IMR-90 (cell line): ENCODE results near the gene UCHL5. TPM values are rescaled to one million over a fixed set of nuclear protein-coding genes. Genes with fewer than 3 reads are reported as not detected.

Experiments used
- ATAC-seq: fragments of 200-7000 bp; cut with Tn5 transposase; 2 replicates; pipeline ENCODE4 v1.9.1; 2020; ENCODE audit warnings: low read depth, mild to moderate bottlenecking, moderate library complexity
- BruUV-seq: library from RNA; stranded (reverse); fragments of 400-500 nt; replicated peaks from 2 replicates; lab custom pipeline; 2021; lab: Mats Ljungman, UMichigan
- CTCF ChIA-PET: fragments of 300-600 bp; formaldehyde crosslinking; extraction: SDS; loops from one replicate; lab custom pipeline; 2021; ENCODE audit warnings: antibody characterized with exemption; lab: Yijun Ruan, JAX
- POLR2A ChIA-PET: fragments of 300-600 bp; sonication (Branson Sonifier 250); formaldehyde crosslinking; loops from one replicate; lab custom pipeline; 2022; ENCODE audit warnings: antibody characterized with exemption; ENCODE audit not compliant: unreplicated experiment; lab: Charles Lee
- DNase-seq: peaks from one replicate; pipeline ENCODE4 v3.0.0; 2013
- H2AFZ ChIP-seq: replicated peaks from 2 replicates; pipeline ENCODE3; 2013; ENCODE audit warnings: low read length, mild to moderate bottlenecking; ENCODE audit not compliant: poor library complexity
- H2AK5ac ChIP-seq: 2 replicates; pipeline ENCODE4 v1.6.1; 2013; ENCODE audit warnings: low read depth, low read length, inconsistent platforms
- H2AK9ac ChIP-seq: replicated peaks from 2 replicates; pipeline ENCODE3; 2013; ENCODE audit warnings: mild to moderate bottlenecking, low read depth, low read length, moderate library complexity; ENCODE audit not compliant: poor library complexity
- H2BK120ac ChIP-seq: 2 replicates; pipeline ENCODE4 v1.6.1; 2013; ENCODE audit warnings: low read depth, low read length, inconsistent platforms
- H2BK15ac ChIP-seq: 3 replicates; pipeline ENCODE4 v1.6.1; 2013; ENCODE audit warnings: low read depth, low read length, inconsistent platforms
- H2BK20ac ChIP-seq: 2 replicates; pipeline ENCODE4 v1.6.1; 2013; ENCODE audit warnings: low read depth, mild to moderate bottlenecking, inconsistent platforms, low read length, moderate library complexity
- H2BK5ac ChIP-seq: 2 replicates; pipeline ENCODE4 v1.6.1; 2013; ENCODE audit warnings: mild to moderate bottlenecking, low read depth, low read length, inconsistent platforms; ENCODE audit not compliant: poor library complexity, severe bottlenecking
- H3K14ac ChIP-seq: replicated peaks from 2 replicates; pipeline ENCODE4 v1.6.1; 2013; ENCODE audit warnings: low read depth, low read length, inconsistent platforms
- H3K18ac ChIP-seq: 2 replicates; pipeline ENCODE4 v1.6.1; 2013; ENCODE audit warnings: low read depth, low read length, control low read depth
- H3K23ac ChIP-seq: 2 replicates; pipeline ENCODE4 v1.6.1; 2013; ENCODE audit warnings: low read depth, low read length, inconsistent platforms
- H3K27ac ChIP-seq: 2 replicates; pipeline ENCODE4 v1.5.1; 2013; ENCODE audit warnings: mild to moderate bottlenecking, control low read depth, low read length; ENCODE audit not compliant: insufficient read depth
- H3K27me3 ChIP-seq: 2 replicates; pipeline ENCODE4 v1.6.1; 2013; ENCODE audit warnings: low read length; ENCODE audit not compliant: control insufficient read depth, insufficient read depth
- H3K36me3 ChIP-seq: 2 replicates; pipeline ENCODE4 v1.6.1; 2013; ENCODE audit warnings: low read length, mixed read lengths; ENCODE audit not compliant: control insufficient read depth, insufficient read depth
- H3K4ac ChIP-seq: 2 replicates; pipeline ENCODE4 v1.6.1; 2013; ENCODE audit warnings: low read depth, low read length, inconsistent platforms
- H3K4me1 ChIP-seq: 2 replicates; pipeline ENCODE4 v1.6.1; 2013; ENCODE audit warnings: low read length, mixed read lengths; ENCODE audit not compliant: control insufficient read depth, insufficient read depth
- H3K4me2 ChIP-seq: 2 replicates; pipeline ENCODE4 v1.6.1; 2013; ENCODE audit warnings: low read depth, mild to moderate bottlenecking, control low read depth, low read length, moderate library complexity
- H3K4me3 ChIP-seq: 2 replicates; pipeline ENCODE4 v1.5.1; 2013; ENCODE audit warnings: low read depth, mild to moderate bottlenecking, control low read depth, low read length, moderate library complexity; ENCODE audit not compliant: insufficient read depth
- H3K56ac ChIP-seq: 2 replicates; pipeline ENCODE4 v1.6.1; 2013; ENCODE audit warnings: low read length, inconsistent platforms; ENCODE audit not compliant: insufficient read depth; ENCODE audit errors: extremely low read depth
- H3K79me1 ChIP-seq, 2 experiments: 2 replicates each; pipeline ENCODE4 v1.6.1; 2013; ENCODE audit warnings: low read length in 2 of 2, inconsistent platforms in 1 of 2, low read depth in 1 of 2
- H3K9ac ChIP-seq: 2 replicates; pipeline ENCODE4 v1.6.1; 2013; ENCODE audit warnings: low read depth, low read length, control low read depth
- H3K9me1 ChIP-seq: 2 replicates; pipeline ENCODE4 v1.6.1; 2013; ENCODE audit warnings: low read length, inconsistent platforms; ENCODE audit not compliant: insufficient read depth
- H3K9me3 ChIP-seq: 2 replicates; pipeline ENCODE4 v1.6.1; 2013; ENCODE audit warnings: low read length; ENCODE audit not compliant: control insufficient read depth, insufficient read depth
- H4K20me1 ChIP-seq: 2 replicates; pipeline ENCODE4 v1.6.1; 2013; ENCODE audit warnings: low read length, inconsistent platforms; ENCODE audit not compliant: insufficient read depth
- H4K5ac ChIP-seq: 2 replicates; pipeline ENCODE4 v1.6.1; 2013; ENCODE audit warnings: mild to moderate bottlenecking, low read depth, low read length, control low read depth
- H4K8ac ChIP-seq, 2 experiments: 2 replicates each; pipeline ENCODE4 v1.6.1; 2013; ENCODE audit warnings: low read depth in 2 of 2, low read length in 2 of 2, control low read depth in 1 of 2, inconsistent platforms in 1 of 2
- H4K91ac ChIP-seq: 2 replicates; pipeline ENCODE4 v1.6.1; 2013; ENCODE audit warnings: low read depth, low read length, inconsistent platforms; ENCODE audit not compliant: insufficient read depth
- POLR2A ChIP-seq: IDR thresholded peaks from 2 replicates; pipeline ENCODE4 v1.6.1; 2012; ENCODE audit warnings: mild to moderate bottlenecking, low read depth, low read length
- WGBS, 2 experiments: methylation state at CpG; one replicate each; pipeline versions ENCODE4 v1.1.5 to v1.1.7; 2013; ENCODE audit warnings: missing lambda C conversion rate in 2 of 2; ENCODE audit not compliant: insufficient read length in 1 of 2; ENCODE audit errors: extremely low coverage in 2 of 2; 5-methylcytosine and 5-hydroxymethylcytosine counted together
- dilution Hi-C: fragments of 300-500 bp; cut with HindIII; formaldehyde crosslinking; loops from one replicate; pipeline ENCODE4 v1.14.3; 2018; ENCODE audit warnings: low sequenced_read_pairs; ENCODE audit not compliant: unreplicated experiment
- in situ Hi-C: fragments of 300-500 bp; cut with MboI; formaldehyde crosslinking; loops from 3 replicates; pipeline ENCODE4 v1.14.3; 2019; ENCODE audit warnings: low sequenced_read_pairs, inconsistent platforms, mixed read lengths
- intact Hi-C: fragments of 100-400 bp; cut with micrococcal nuclease; formaldehyde crosslinking; loops from 2 replicates; pipeline ENCODE4 v1.10.0; 2022
- polyA plus RNA-seq, 3 experiments: library from polyadenylated mRNA; depleted of rRNA; stranded (reverse); fragments of >200 nt; gene quantifications; 2 replicates each; pipeline ENCODE4 v1.2.3, GENCODE V29; 2012; ENCODE audit warnings: low replicate concordance in 1 of 3
- total RNA-seq: library from RNA; depleted of rRNA; stranded (reverse); fragments of >200 nt; gene quantifications from 2 replicates; pipeline ENCODE4 v1.2.3, GENCODE V29; 2012

UCHL5 gene
- total and polyA plus RNA-seq, 2 of the 4 experiments (the other 2 are of a cell fraction): 12.9 to 18.4 TPM

GRCh38 chr1:193013707-193014106 is 45.5 kb downstream of the UCHL5 start:
- Histone ChIP-seq H3K9ac (no peak overlapping the region), H3K56ac (no peak overlapping the region), H3K36me3 (no peaks in the 10 kb centered on the region), H3K27me3 (no peaks in the 10 kb centered on the region), H4K91ac (peak overlapping the region; percentile 13; the same call in 1 of the 2 replicates), H2BK120ac (0 out of 2 replicates have a peak overlapping the region, but pooled peaks have one; percentile 26), H3K9me3 (no peaks in the 10 kb centered on the region), H4K8ac (peak overlapping the region in 1 of 2 experiments; percentile 8; a peak in 1 of 4 replicates), H3K4me2 (peak overlapping the region; percentile 66), H3K18ac (peak overlapping the region; percentile 73), H4K5ac (peak overlapping the region; percentile 52), H2BK20ac (0 out of 2 replicates have a peak overlapping the region, but pooled peaks have one; percentile 2), H2AFZ (no peak overlapping the region), H3K14ac (peak overlapping the region; percentile 38; the same call in 1 of the 2 replicates), H2BK5ac (peak overlapping the region; percentile 91), H3K27ac (peak overlapping the region; percentile 54; the same call in 1 of the 2 replicates), H2BK15ac (no peak overlapping the region; the same call in 2 of the 3 replicates), H3K79me1 (no peaks in the 10 kb centered on the region), H3K9me1 (no peaks in the 10 kb centered on the region), H3K4me3 (no peak overlapping the region), H2AK5ac (no peak overlapping the region; the same call in 1 of the 2 replicates), H4K20me1 (no peaks in the 10 kb centered on the region), H3K4ac (peak overlapping the region; percentile 22; the same call in 1 of the 2 replicates), H3K4me1 (peaks cover 2% of the 10 kb centered on the region), H2AK9ac (no peak overlapping the region), H3K23ac (0 out of 2 replicates have a peak overlapping the region, but pooled peaks have one; percentile 68)
- dilution Hi-C loops: loop anchor here (25.0 kb wide), 2 partner anchors 201 to 526 kb away; partner anchors contain the start of gene RGS2
- BruUV-seq: no TSS peak
- in situ Hi-C loops: no loop called here
- WGBS, 2 experiments: no CpG with 5 or more reads among the region's 7 CpGs
- intact Hi-C loops: loop anchor here (2.0 kb wide), 1 partner anchor 109 kb away; no protein-coding TSS in a partner anchor
- ATAC-seq (no peak; the same call in 1 of the 2 replicates), DNase-seq (no peak)
- no peak for TF ChIP-seq POLR2A
- CTCF ChIA-PET: interaction anchor here (0.9 kb wide), 1 partner anchor 203 kb away, joined by 4 read pairs; no protein-coding TSS in a partner anchor
- POLR2A ChIA-PET: no interaction called here
